SK-N-MC (cell line): ENCODE results near the gene FUBP1.

Source experiments
- EZH2 ChIP-seq: fragments of 200-600 bp; sonication (generic); IDR thresholded peaks from one replicate; pipeline ENCODE4 v1.6.1; 2017; ENCODE audit warnings: antibody characterized with exemption
- POLR2AphosphoS5 ChIP-seq: IDR thresholded peaks from 2 replicates; pipeline ENCODE4 v1.6.1; 2012; ENCODE audit warnings: mild to moderate bottlenecking, low read depth, low read length, borderline replicate concordance

- TF ChIP-seq EZH2 (no peak), POLR2AphosphoS5 (no peak)
Observed at GRCh38 chr1:77990629-77991204, 11.8 kb upstream of the FUBP1 start.
